Caco-2 (cell line): ENCODE measurements around the gene NEDD4L. TPM values are rescaled to one million over a fixed set of nuclear protein-coding genes. Genes with fewer than 3 reads are reported as not detected.
A peak's percentile ranks its signal among the peaks of the same experiment; 100 is the strongest.

Source experiments
- BruUV-seq: library from RNA; stranded (reverse); fragments of 400-500 nt; replicated peaks from 2 replicates; lab custom pipeline; 2021; lab: Mats Ljungman, UMichigan
- CTCF ChIA-PET: fragments of 300-600 bp; sonication (Branson Sonifier 250); formaldehyde crosslinking; loops from one replicate; lab custom pipeline; 2022; ENCODE audit warnings: antibody characterized with exemption; lab: Charles Lee
- POLR2A ChIA-PET: fragments of 300-600 bp; sonication (Branson Sonifier 250); formaldehyde crosslinking; loops from one replicate; lab custom pipeline; 2022; ENCODE audit warnings: antibody characterized with exemption; lab: Charles Lee
- DNase-seq, 2 experiments: peaks; one replicate each; pipeline versions ENCODE4 v3.0.0 to v3.0.0-alpha.2; 2020 to 2022
- H3K27me3 ChIP-seq: replicated peaks from 2 replicates; pipeline ENCODE4 v1.6.0; 2011; ENCODE audit warnings: low read length; ENCODE audit not compliant: control insufficient read depth, insufficient read depth
- H3K36me3 ChIP-seq: 2 replicates; pipeline ENCODE4 v1.5.1; 2011; ENCODE audit warnings: low read length; ENCODE audit not compliant: control insufficient read depth, insufficient read depth
- H3K4me1 ChIP-seq: fragments of 250-450 bp; sonication (Bioruptor Pico); 2 replicates; pipeline ENCODE4 v1.5.1; 2020; ENCODE audit warnings: mild to moderate bottlenecking
- H3K4me3 ChIP-seq: 2 replicates; pipeline ENCODE4 v1.5.1; 2011; ENCODE audit warnings: low read depth, mild to moderate bottlenecking, control low read depth, low read length
- H3K9me3 ChIP-seq: fragments of 250-450 bp; sonication (Bioruptor Pico); 2 replicates; pipeline ENCODE4 v1.5.1; 2020; ENCODE audit warnings: mild to moderate bottlenecking, moderate library complexity
- H3K27ac Mint-ChIP-seq: one replicate; pipeline ENCODE4 v1.8.0; 2022; ENCODE audit warnings: mixed read lengths; ENCODE audit not compliant: unreplicated experiment
- H3K27me3 Mint-ChIP-seq: one replicate; pipeline ENCODE4 v1.8.0; 2022; ENCODE audit warnings: mixed read lengths; ENCODE audit not compliant: insufficient read depth, unreplicated experiment
- H3K36me3 Mint-ChIP-seq: one replicate; pipeline ENCODE4 v1.8.0; 2022; ENCODE audit warnings: mild to moderate bottlenecking, mixed read lengths; ENCODE audit not compliant: insufficient read depth, unreplicated experiment
- H3K4me1 Mint-ChIP-seq: one replicate; pipeline ENCODE4 v1.8.0; 2022; ENCODE audit warnings: low read depth, mixed read lengths; ENCODE audit not compliant: unreplicated experiment
- H3K4me3 Mint-ChIP-seq: one replicate; pipeline ENCODE4 v1.8.0; 2022; ENCODE audit warnings: mild to moderate bottlenecking, moderate library complexity, mixed read lengths; ENCODE audit not compliant: unreplicated experiment
- H3K9me3 Mint-ChIP-seq: one replicate; pipeline ENCODE4 v1.8.0; 2022; ENCODE audit warnings: mixed read lengths; ENCODE audit not compliant: unreplicated experiment
- intact Hi-C: fragments of 100-400 bp; cut with micrococcal nuclease; formaldehyde crosslinking; loops from one replicate; pipeline ENCODE4 v1.10.0; 2022; ENCODE audit not compliant: unreplicated experiment
- total RNA-seq: library from RNA; stranded (reverse); gene quantifications from 2 replicates; pipeline ENCODE4 v1.2.3, GENCODE V29; 2022
- TF ChIP-seq, protein P1 (sequence below), 2 experiments: fragments of 200-600 bp in 1 of 2; IDR thresholded peaks; 1 replicate in 1 of 2; 2 replicates in 1 of 2; pipeline versions ENCODE4 v1.5.1 to v1.8.0; 2011 to 2022; ENCODE audit warnings: antibody characterized with exemption in 1 of 2, control low read depth in 1 of 2, inconsistent platforms in 1 of 2, low read depth in 1 of 2, low read length in 1 of 2, mild to moderate bottlenecking in 1 of 2, moderate library complexity in 1 of 2; ENCODE audit not compliant: insufficient read depth in 1 of 2, severe bottlenecking in 1 of 2, unreplicated experiment in 1 of 2

NEDD4L gene
- total RNA-seq, 1 experiment from 2014 or later = 85.4 TPM

DNA sequence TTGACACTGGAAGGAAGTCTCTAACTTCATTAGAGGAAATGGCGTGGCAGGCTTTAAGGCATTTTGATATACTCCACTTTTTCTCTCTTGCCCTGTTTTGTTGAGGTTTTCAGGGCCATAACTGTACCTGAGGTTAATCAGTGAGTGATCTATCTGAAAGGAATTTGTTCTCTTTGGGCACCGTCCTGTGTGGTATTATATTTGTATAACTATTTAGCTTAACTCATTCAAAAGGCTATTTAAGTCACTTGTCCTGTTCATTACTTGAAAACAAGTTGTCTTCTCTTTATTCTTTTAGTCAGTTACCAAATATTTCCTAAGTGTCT, 180.4 kb downstream of the NEDD4L start:
- CTCF ChIA-PET = no interaction called here

DNA sequence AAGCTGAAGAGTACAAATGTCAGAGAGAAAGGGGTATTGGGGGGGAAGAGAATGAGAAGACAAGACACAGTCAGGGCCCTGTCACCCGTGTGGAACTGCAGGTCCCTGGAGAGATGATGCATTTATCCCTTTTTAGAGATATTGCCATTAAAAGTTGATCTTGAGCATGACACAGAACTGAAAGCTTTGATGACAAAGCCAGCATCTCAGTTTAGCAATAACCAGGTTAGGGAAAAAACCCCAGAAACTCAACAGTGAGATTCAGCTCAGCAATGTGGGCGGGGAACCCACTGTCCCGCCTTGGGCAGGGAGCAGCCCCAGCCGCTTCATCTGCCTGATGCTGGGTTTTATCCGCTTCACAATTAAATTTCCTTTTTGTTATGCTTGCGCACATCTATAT, 181.1 kb downstream of the NEDD4L start:
- Histone ChIP-seq H3K9me3 (no peaks in the 10 kb centered on the region), H3K4me1 (peaks cover 23% of the 10 kb centered on the region), H3K36me3 (no peaks in the 10 kb centered on the region), H3K27me3 (no peaks in the 10 kb centered on the region), H3K4me3 (no peak overlapping the region)
- H3K27me3 Mint-ChIP-seq = no peaks in the 10 kb centered on the region
- H3K4me1 Mint-ChIP-seq = peaks cover 9% of the 10 kb centered on the region
- TF ChIP-seq, protein P1, sequence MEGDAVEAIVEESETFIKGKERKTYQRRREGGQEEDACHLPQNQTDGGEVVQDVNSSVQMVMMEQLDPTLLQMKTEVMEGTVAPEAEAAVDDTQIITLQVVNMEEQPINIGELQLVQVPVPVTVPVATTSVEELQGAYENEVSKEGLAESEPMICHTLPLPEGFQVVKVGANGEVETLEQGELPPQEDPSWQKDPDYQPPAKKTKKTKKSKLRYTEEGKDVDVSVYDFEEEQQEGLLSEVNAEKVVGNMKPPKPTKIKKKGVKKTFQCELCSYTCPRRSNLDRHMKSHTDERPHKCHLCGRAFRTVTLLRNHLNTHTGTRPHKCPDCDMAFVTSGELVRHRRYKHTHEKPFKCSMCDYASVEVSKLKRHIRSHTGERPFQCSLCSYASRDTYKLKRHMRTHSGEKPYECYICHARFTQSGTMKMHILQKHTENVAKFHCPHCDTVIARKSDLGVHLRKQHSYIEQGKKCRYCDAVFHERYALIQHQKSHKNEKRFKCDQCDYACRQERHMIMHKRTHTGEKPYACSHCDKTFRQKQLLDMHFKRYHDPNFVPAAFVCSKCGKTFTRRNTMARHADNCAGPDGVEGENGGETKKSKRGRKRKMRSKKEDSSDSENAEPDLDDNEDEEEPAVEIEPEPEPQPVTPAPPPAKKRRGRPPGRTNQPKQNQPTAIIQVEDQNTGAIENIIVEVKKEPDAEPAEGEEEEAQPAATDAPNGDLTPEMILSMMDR (IDR thresholded peaks at IDR 0.05; ENCODE audit: insufficient read depth in 1 of 2, low read depth in 1 of 2, low read length in 1 of 2, severe bottlenecking in 1 of 2, unreplicated experiment in 1 of 2) = no peak
- peaks cover 20% of the 10 kb centered on the region for H3K36me3 Mint-ChIP-seq
- POLR2A ChIA-PET = interaction anchor here (0.6 kb wide), 1 partner anchor 31 kb away, joined by 3 read pairs; no protein-coding TSS in a partner anchor
- H3K9me3 Mint-ChIP-seq = no peaks in the 10 kb centered on the region
- H3K4me3 Mint-ChIP-seq = no peak overlapping the region
- CTCF ChIA-PET = no interaction called here
- peak overlapping the region; percentile 87 for H3K27ac Mint-ChIP-seq
- DNase-seq = no peak
- no TSS peak for BruUV-seq
- intact Hi-C loops = no loop called here

More for the DNA sequence above, 180.4 kb downstream of the NEDD4L start:
- no peaks in the 10 kb centered on the region for H3K36me3 ChIP-seq
- peaks cover 21% of the 10 kb centered on the region for H3K4me1 ChIP-seq
- no peak overlapping the region for H3K4me3 ChIP-seq
- BruUV-seq = no TSS peak
- no peaks in the 10 kb centered on the region for H3K27me3 ChIP-seq
- DNase-seq = no peak
- POLR2A ChIA-PET = no interaction called here
- H3K36me3 Mint-ChIP-seq = peaks cover 20% of the 10 kb centered on the region
- H3K27ac Mint-ChIP-seq = peak overlapping the region; percentile 87
- H3K9me3 Mint-ChIP-seq = no peaks in the 10 kb centered on the region
- H3K9me3 ChIP-seq = no peaks in the 10 kb centered on the region
- peak overlapping the region; percentile 62 for H3K4me3 Mint-ChIP-seq
- no peaks in the 10 kb centered on the region for H3K27me3 Mint-ChIP-seq
- intact Hi-C loops = no loop called here
- TF ChIP-seq, protein P1 (IDR thresholded peaks at IDR 0.05; ENCODE audit: insufficient read depth in 1 of 2, low read depth in 1 of 2, low read length in 1 of 2, severe bottlenecking in 1 of 2, unreplicated experiment in 1 of 2) = no peak
- H3K4me1 Mint-ChIP-seq = peaks cover 9% of the 10 kb centered on the region

DNA sequence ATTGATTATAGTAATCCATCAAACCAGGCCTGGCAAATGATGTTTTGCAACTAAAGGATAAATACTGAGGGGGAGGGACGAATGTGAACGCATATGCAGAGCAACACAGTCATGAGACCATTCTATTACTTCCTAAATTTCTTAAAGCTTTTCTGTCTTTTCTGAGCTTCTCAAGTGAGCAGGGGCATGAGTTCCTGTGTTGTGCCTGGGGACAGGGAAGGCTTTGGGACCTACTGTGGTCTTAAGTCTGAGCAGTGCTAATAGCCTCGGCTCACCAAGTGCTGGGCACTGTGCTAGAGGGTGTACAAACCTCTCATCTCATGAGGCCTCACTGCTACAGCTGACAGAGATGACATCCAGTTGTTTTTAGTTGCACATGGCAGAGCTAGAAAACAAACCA, 182.4 kb downstream of the NEDD4L start:
- Histone ChIP-seq H3K27me3 (no peaks in the 10 kb centered on the region), H3K4me3 (no peak overlapping the region), H3K4me1 (peaks cover 26% of the 10 kb centered on the region), H3K9me3 (no peaks in the 10 kb centered on the region), H3K36me3 (no peaks in the 10 kb centered on the region)
- CTCF ChIA-PET = no interaction called here
- BruUV-seq = no TSS peak
- Mint-ChIP-seq H3K4me3 (no peak overlapping the region), H3K27me3 (no peaks in the 10 kb centered on the region), H3K36me3 (peaks cover 16% of the 10 kb centered on the region), H3K27ac (no peak overlapping the region), H3K4me1 (peaks cover 9% of the 10 kb centered on the region), H3K9me3 (no peaks in the 10 kb centered on the region)
- DNase-seq = no peak
- intact Hi-C loops = no loop called here
- POLR2A ChIA-PET = no interaction called here
- TF ChIP-seq, protein P1 (IDR thresholded peaks at IDR 0.05; ENCODE audit: insufficient read depth in 1 of 2, low read depth in 1 of 2, low read length in 1 of 2, severe bottlenecking in 1 of 2, unreplicated experiment in 1 of 2) = no peak
